GM19193 (cell line): ENCODE measurements around the gene UBAC2.

Experiments used
- POLR2A ChIP-seq: IDR thresholded peaks from 4 replicates; pipeline ENCODE4 v1.6.1; 2011; ENCODE audit not compliant: insufficient read depth, insufficient read length; ENCODE audit errors: extremely low read depth

The UBAC2 gene

GRCh38 chr13:99329477-99329876, 128.8 kb downstream of the UBAC2 start:
- TF ChIP-seq POLR2A: no peak

DNA sequence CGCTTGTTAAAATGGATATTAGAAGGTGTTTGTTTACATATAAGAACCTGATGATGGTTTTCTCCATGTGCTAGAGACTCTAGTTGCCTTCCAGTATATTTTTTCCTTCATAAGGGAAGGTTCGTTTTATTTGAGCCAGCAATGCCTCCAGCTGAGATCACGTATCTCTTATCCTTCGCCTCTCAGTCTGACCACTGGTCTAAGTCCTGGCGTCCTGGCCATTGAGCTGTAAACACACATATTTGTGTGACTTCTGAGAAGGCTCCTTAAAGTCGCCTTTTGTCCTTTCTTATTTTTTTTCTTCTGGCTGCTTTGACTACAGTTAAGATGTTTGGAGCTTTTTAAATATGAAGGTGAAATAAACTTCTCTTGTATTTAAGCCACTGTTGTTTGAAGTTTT, 130.3 kb downstream of the UBAC2 start:
- TF ChIP-seq POLR2A: no peak

- TF ChIP-seq POLR2A: no peak
Measured at GRCh38 chr13:99331881-99332293, 131.2 kb downstream of the UBAC2 start.

DNA sequence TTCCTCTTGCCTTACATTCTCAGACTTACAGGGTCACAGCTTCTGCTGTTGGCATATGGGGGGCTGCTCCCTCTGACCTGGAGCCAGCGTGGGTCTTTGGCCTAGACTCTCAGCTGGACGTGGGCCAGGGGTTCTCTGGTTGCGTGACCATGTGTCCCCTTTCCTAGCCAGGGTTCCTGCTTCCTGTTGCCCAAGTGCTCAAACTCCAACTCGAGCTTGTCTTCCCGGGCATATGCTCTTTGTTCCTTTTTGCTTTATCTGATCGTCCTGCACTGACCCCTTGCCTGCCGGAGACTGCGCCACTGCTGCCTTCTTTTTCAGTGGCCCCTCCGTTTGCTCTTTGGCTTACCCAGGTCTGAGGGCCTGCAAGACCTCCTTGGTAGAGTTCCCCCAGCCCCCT, 131.8 kb downstream of the UBAC2 start:
- TF ChIP-seq POLR2A: no peak

- no peak for TF ChIP-seq POLR2A
Measured at GRCh38 chr13:99334221-99334620, 133.6 kb downstream of the UBAC2 start.

GRCh38 chr13:99335087-99335486, 134.4 kb downstream of the UBAC2 start:
- TF ChIP-seq POLR2A: no peak

DNA sequence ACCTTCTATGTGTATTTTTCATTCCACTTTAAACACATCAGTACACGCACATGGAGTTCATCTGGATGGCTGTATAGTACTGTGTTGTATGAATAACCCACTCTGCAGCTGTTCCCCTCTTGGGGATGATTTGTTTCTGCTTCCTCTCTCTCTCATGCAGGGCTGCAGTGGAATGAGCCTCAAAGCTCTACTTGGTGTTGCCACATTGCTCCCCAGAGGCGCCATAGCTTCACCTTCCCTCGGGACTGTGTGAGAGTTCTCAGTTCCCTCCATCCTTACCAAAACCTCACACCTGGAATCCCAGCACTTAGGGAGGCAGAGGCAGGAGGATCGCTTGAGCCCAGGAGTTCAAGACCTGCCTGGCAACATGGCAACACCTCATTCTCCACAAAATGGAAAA, 134.9 kb downstream of the UBAC2 start:
- no peak for TF ChIP-seq POLR2A

DNA sequence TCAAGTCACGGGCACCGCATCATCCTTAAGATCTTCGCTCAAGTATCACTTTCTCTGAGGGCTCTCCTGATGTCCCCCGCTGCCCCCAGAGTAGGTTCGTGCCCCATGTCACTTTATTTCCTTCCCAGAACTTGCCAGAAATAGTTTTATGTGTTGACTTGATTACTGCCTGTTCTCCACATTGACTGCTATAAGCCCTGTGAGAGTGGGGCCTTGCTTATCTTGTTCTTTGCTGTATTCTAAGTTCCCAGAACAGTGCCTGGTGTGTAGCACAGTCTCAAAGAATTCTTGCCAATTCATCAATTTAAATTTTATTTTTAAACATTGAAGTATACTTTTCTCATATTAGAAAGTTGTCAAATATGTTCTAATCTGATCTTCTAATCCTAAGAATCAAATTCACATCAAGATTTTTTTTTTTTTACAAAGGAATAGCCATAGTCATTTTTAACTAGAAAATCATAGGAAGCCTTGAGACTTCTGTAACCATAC, 138.6 kb downstream of the UBAC2 start:
- no peak for TF ChIP-seq POLR2A

GRCh38 chr13:99339736-99340397, 139.2 kb downstream of the UBAC2 start:
- TF ChIP-seq POLR2A: no peak

- TF ChIP-seq POLR2A: no peak
Measured at GRCh38 chr13:99340638-99341037, 140.0 kb downstream of the UBAC2 start.

DNA sequence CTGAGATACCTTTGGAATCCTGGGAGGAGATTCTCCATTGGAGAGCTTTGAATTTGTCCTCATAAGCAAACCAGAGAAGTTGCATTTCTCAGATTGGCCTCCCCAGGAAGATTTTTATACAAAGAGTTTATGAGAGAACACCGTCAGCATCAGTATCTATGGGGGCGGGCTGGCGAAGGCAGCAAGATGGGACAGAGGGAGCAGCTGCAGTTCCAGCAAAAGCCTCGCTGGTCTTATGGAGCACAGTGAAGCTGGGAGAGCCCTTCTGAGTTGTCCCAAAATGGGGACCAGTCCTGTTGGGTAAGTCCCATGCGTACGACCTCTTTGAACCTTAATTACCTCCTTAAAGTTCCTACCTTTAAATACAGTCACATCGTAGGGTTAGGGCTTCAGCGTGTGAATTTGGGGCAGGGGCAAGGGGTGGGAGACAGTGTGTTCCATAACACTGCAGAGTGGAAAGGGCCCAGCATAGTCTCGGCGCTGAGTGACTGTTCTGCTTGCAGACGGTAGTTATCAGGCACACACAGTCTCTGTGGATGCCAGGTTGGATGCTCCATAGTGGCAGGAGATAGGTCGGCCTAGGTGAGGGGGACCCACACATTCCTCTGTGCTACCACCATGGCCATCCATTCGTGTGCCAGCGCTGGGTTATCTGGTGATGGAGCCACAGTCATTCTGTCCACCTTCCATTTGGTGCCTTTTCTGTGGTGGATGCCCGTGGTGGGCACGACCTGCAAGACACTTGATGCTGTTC, 141.5 kb downstream of the UBAC2 start:
- no peak for TF ChIP-seq POLR2A

- TF ChIP-seq POLR2A: no peak
Measured at GRCh38 chr13:99342723-99343315, 142.2 kb downstream of the UBAC2 start.

- no peak for TF ChIP-seq POLR2A
Measured at GRCh38 chr13:99344610-99345208, 144.1 kb downstream of the UBAC2 start.

DNA sequence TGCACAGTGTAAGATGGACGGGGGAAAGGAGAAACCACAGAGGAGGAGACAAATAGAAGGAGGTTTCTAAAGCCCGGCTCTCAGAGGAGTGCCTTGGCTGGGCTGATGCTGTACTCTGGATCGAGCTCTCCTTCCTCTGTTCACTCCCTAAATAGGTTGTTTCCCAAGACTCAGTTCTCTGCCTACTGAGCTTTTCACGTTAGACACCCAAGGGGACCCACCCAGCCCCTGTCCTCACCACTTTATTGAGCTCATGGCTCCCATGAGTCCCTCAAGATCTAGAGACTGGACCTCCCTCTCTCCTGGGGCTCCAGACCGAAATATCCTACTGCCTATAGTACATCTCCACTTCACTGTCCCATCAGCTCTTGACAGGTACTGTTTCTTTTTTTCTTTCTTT, 144.7 kb downstream of the UBAC2 start:
- TF ChIP-seq POLR2A: no peak

- TF ChIP-seq POLR2A: no peak
Measured at GRCh38 chr13:99346335-99347042, 145.8 kb downstream of the UBAC2 start.
